ENCODE data around the gene SCLT1.
"Not testable (repeated sequence)": the region's sequence is repeated elsewhere in the genome, so short reads cannot be mapped to it uniquely, and the experiment has no call there.

Gene SCLT1

GRCh38 chr4:129080129-129080528 lies 13.2 kb downstream of the SCLT1 start:
- no peak overlapping the region for H2AK5ac ChIP-seq (ENCODE audit: low read length, severe bottlenecking)
- H3K4me3 ChIP-seq (ENCODE audit: insufficient read depth in 1 of 2, low read depth in 1 of 2, low read length in 2 of 2) = no peak overlapping the region
- H3K4me2 ChIP-seq (ENCODE audit: low read length, poor library complexity, severe bottlenecking) = no peak overlapping the region
- no peak overlapping the region for H2BK12ac ChIP-seq (ENCODE audit: low read length in 2 of 2)
- H2BK5ac ChIP-seq (ENCODE audit: low read depth, low read length, poor library complexity, severe bottlenecking) = no peak overlapping the region
- H3K14ac ChIP-seq (ENCODE audit: low read length in 2 of 2) = no peak overlapping the region
- H3K9ac ChIP-seq (ENCODE audit: low read length) = no peak overlapping the region
- no peaks in the 10 kb centered on the region for H3K27me3 ChIP-seq (ENCODE audit: control insufficient read depth in 1 of 2, insufficient read depth in 1 of 2, low read length in 2 of 2)
- H3K4me1 ChIP-seq (ENCODE audit: control insufficient read depth, insufficient read depth, low read depth, low read length) = no peaks in the 10 kb centered on the region
- no peak overlapping the region for H3K4ac ChIP-seq (ENCODE audit: low read depth in 1 of 2, low read length in 2 of 2)
- no peak overlapping the region for H4K8ac ChIP-seq (ENCODE audit: low read length)
- no peak overlapping the region for H3K18ac ChIP-seq (ENCODE audit: low read depth in 1 of 2, low read length in 2 of 2)
- H3K79me1 ChIP-seq (replicated peaks; ENCODE audit: low read length, poor library complexity, severe bottlenecking) = peaks cover 24% of the 10 kb centered on the region
- no peak overlapping the region for H2AFZ ChIP-seq (ENCODE audit: low read depth, low read length)
- H3K36me3 ChIP-seq (ENCODE audit: control insufficient read depth in 1 of 2, insufficient read depth in 2 of 2, low read depth in 1 of 2, low read length in 2 of 2) = peaks cover 17 to 23% of the 10 kb centered on the region in 2 experiments
- no peak overlapping the region for H2BK120ac ChIP-seq (ENCODE audit: low read depth, low read length)
- DNase-seq = no peak
- H2BK15ac ChIP-seq (ENCODE audit: low read depth, poor library complexity, severe bottlenecking) = no peak overlapping the region
- H3K23ac ChIP-seq (ENCODE audit: low read length in 2 of 2) = no peak overlapping the region
- H4K91ac ChIP-seq (ENCODE audit: low read length) = no peak overlapping the region
- no peak overlapping the region for H3K27ac ChIP-seq (ENCODE audit: low read length, poor library complexity, severe bottlenecking)
- H3K9me3 ChIP-seq (ENCODE audit: control insufficient read depth, low read length) = peaks cover 5% of the 10 kb centered on the region

DNA sequence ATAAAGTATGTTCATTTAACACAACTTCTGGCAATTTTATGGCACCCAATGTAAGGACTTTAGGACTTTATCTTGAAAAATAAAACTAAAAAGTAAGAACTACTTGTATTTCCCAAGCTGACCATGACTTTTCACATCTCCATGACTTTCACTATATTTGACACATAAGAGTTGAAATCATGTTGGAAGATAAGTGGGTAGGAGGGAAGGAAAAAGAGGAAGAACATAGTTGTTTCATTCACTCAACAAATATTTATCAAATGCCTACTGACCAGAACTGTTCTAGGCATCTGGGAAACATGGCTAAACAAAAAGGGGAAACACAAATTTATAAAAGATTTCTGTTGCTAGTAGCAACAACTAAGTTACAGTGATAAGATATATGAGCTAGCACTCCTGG lies 16.0 kb downstream of the SCLT1 start:
- Histone ChIP-seq H3K9ac (ENCODE audit: low read length) (no peak overlapping the region), H3K9me3 (ENCODE audit: control insufficient read depth, low read length) (peaks cover 5% of the 10 kb centered on the region), H4K91ac (ENCODE audit: low read length) (no peak overlapping the region), H2BK12ac (ENCODE audit: low read length in 2 of 2) (no peak overlapping the region), H3K14ac (ENCODE audit: low read length in 2 of 2) (no peak overlapping the region), H3K4me3 (ENCODE audit: insufficient read depth in 1 of 2, low read depth in 1 of 2, low read length in 2 of 2) (no peak overlapping the region), H3K18ac (ENCODE audit: low read depth in 1 of 2, low read length in 2 of 2) (no peak overlapping the region), H3K79me1 (replicated peaks; ENCODE audit: low read length, poor library complexity, severe bottlenecking) (peaks cover 28% of the 10 kb centered on the region), H2BK5ac (ENCODE audit: low read depth, low read length, poor library complexity, severe bottlenecking) (no peak overlapping the region), H3K4ac (ENCODE audit: low read depth in 1 of 2, low read length in 2 of 2) (no peak overlapping the region), H3K23ac (ENCODE audit: low read length in 2 of 2) (no peak overlapping the region), H2BK120ac (ENCODE audit: low read depth, low read length) (no peak overlapping the region), H3K4me1 (ENCODE audit: control insufficient read depth, insufficient read depth, low read depth, low read length) (no peaks in the 10 kb centered on the region), H4K8ac (ENCODE audit: low read length) (no peak overlapping the region), H3K27ac (ENCODE audit: low read length, poor library complexity, severe bottlenecking) (no peak overlapping the region), H3K27me3 (ENCODE audit: control insufficient read depth in 1 of 2, insufficient read depth in 1 of 2, low read length in 2 of 2) (no peaks in the 10 kb centered on the region), H2AK5ac (ENCODE audit: low read length, severe bottlenecking) (no peak overlapping the region), H3K36me3 (ENCODE audit: control insufficient read depth in 1 of 2, insufficient read depth in 2 of 2, low read depth in 1 of 2, low read length in 2 of 2) (peaks cover 17 to 32% of the 10 kb centered on the region in 2 experiments), H2BK15ac (ENCODE audit: low read depth, poor library complexity, severe bottlenecking) (no peak overlapping the region), H2AFZ (ENCODE audit: low read depth, low read length) (no peak overlapping the region), H3K4me2 (ENCODE audit: low read length, poor library complexity, severe bottlenecking) (no peak overlapping the region)
- DNase-seq = no peak

DNA sequence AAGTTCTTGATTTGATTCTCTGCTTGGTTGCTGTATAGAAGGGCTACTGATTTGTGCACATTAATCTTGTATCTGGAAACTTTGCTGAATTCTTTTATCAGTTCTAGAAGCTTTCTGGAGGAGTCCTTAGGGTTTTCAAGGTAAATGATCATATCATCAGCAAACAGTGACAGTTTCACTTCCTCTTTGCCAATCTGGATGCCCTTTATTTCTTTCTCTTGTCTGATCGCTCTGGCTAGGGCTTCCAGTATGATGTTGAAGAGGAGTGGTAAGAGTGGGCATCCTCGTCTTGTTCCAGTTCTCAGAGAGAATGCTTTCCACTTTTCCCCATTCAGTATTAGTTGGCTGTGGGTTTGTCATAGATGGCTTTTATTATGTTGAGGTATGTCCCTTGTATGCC lies 23.8 kb downstream of the SCLT1 start:
- not testable (repeated sequence) for H3K14ac ChIP-seq (ENCODE audit: low read length in 2 of 2); H3K4me3 ChIP-seq (ENCODE audit: insufficient read depth in 1 of 2, low read depth in 1 of 2, low read length in 2 of 2); H3K9ac ChIP-seq (ENCODE audit: low read length); H2AK5ac ChIP-seq (ENCODE audit: low read length, severe bottlenecking); H3K27me3 ChIP-seq (ENCODE audit: control insufficient read depth in 1 of 2, insufficient read depth in 1 of 2, low read length in 2 of 2); H3K4me1 ChIP-seq (ENCODE audit: control insufficient read depth, insufficient read depth, low read depth, low read length); H2AFZ ChIP-seq (ENCODE audit: low read depth, low read length); H3K79me1 ChIP-seq (replicated peaks; ENCODE audit: low read length, poor library complexity, severe bottlenecking); H2BK15ac ChIP-seq (ENCODE audit: low read depth, poor library complexity, severe bottlenecking); H2BK12ac ChIP-seq (ENCODE audit: low read length in 2 of 2); H3K9me3 ChIP-seq (ENCODE audit: control insufficient read depth, low read length); H4K8ac ChIP-seq (ENCODE audit: low read length); H3K4ac ChIP-seq (ENCODE audit: low read depth in 1 of 2, low read length in 2 of 2); H4K91ac ChIP-seq (ENCODE audit: low read length); H2BK120ac ChIP-seq (ENCODE audit: low read depth, low read length); DNase-seq; H3K27ac ChIP-seq (ENCODE audit: low read length, poor library complexity, severe bottlenecking); H3K18ac ChIP-seq (ENCODE audit: low read depth in 1 of 2, low read length in 2 of 2); H3K23ac ChIP-seq (ENCODE audit: low read length in 2 of 2); H2BK5ac ChIP-seq (ENCODE audit: low read depth, low read length, poor library complexity, severe bottlenecking); H3K4me2 ChIP-seq (ENCODE audit: low read length, poor library complexity, severe bottlenecking)
- 100% methylated on average over 2 of the region's 2 CpGs for WGBS
- peaks cover 0 to 12% of the 10 kb centered on the region in 2 experiments for H3K36me3 ChIP-seq (ENCODE audit: control insufficient read depth in 1 of 2, insufficient read depth in 2 of 2, low read depth in 1 of 2, low read length in 2 of 2)

DNA sequence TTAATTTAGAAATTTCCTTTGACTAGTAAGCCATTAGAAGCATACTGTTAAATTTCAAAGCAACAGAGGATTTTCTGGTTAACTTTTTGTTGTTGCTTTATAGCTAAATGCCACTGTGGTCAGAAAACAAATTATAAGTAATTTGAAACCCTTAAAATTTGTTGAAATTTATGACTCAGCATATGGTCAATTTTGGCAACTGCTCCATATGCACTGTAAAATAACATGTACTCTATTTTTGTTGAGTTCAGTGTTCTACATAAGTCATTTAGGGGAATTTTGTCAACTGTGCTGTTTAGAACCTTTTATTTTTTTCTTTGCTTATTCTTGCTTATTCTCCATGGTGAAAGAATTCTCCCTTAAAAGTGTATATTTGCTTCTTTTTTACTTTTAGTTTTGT lies 28.6 kb downstream of the SCLT1 start:
- no peak overlapping the region for H3K18ac ChIP-seq (ENCODE audit: low read depth in 1 of 2, low read length in 2 of 2)
- H4K91ac ChIP-seq (ENCODE audit: low read length) = no peak overlapping the region
- no peak overlapping the region for H3K23ac ChIP-seq (ENCODE audit: low read length in 2 of 2)
- H3K4me3 ChIP-seq (ENCODE audit: insufficient read depth in 1 of 2, low read depth in 1 of 2, low read length in 2 of 2) = no peak overlapping the region
- H3K9ac ChIP-seq (ENCODE audit: low read length) = no peak overlapping the region
- no peak overlapping the region for H3K4ac ChIP-seq (ENCODE audit: low read depth in 1 of 2, low read length in 2 of 2)
- no peaks in the 10 kb centered on the region for H3K4me1 ChIP-seq (ENCODE audit: control insufficient read depth, insufficient read depth, low read depth, low read length)
- no peak overlapping the region for H2BK15ac ChIP-seq (ENCODE audit: low read depth, poor library complexity, severe bottlenecking)
- H3K4me2 ChIP-seq (ENCODE audit: low read length, poor library complexity, severe bottlenecking) = no peak overlapping the region
- no peak overlapping the region for H3K14ac ChIP-seq (ENCODE audit: low read length in 2 of 2)
- H3K36me3 ChIP-seq (ENCODE audit: control insufficient read depth in 1 of 2, insufficient read depth in 2 of 2, low read depth in 1 of 2, low read length in 2 of 2) = peaks cover 0 to 20% of the 10 kb centered on the region in 2 experiments
- H3K27ac ChIP-seq (ENCODE audit: low read length, poor library complexity, severe bottlenecking) = no peak overlapping the region
- peaks cover 43% of the 10 kb centered on the region for H3K9me3 ChIP-seq (ENCODE audit: control insufficient read depth, low read length)
- H4K8ac ChIP-seq (ENCODE audit: low read length) = no peak overlapping the region
- H2BK120ac ChIP-seq (ENCODE audit: low read depth, low read length) = no peak overlapping the region
- no peak overlapping the region for H2BK5ac ChIP-seq (ENCODE audit: low read depth, low read length, poor library complexity, severe bottlenecking)
- H2AFZ ChIP-seq (ENCODE audit: low read depth, low read length) = no peak overlapping the region
- H3K27me3 ChIP-seq (ENCODE audit: control insufficient read depth in 1 of 2, insufficient read depth in 1 of 2, low read length in 2 of 2) = no peaks in the 10 kb centered on the region
- peaks cover 22% of the 10 kb centered on the region for H3K79me1 ChIP-seq (replicated peaks; ENCODE audit: low read length, poor library complexity, severe bottlenecking)
- H2BK12ac ChIP-seq (ENCODE audit: low read length in 2 of 2) = no peak overlapping the region
- peak; percentile 3 for DNase-seq
- H2AK5ac ChIP-seq (ENCODE audit: low read length, severe bottlenecking) = no peak overlapping the region
